Frontal cortex (tissue), 4 donors: Measurements from ENCODE around the gene MRPS25. TPM values are rescaled to one million over a fixed set of nuclear protein-coding genes. Genes with fewer than 3 reads are reported as not detected.

Experiments
- DNase-seq, 2 donors: peaks; one replicate each; pipeline ENCODE4 v3.0.0; 2012; ENCODE audit warnings: low spot score in 2 of 2
- FAIRE-seq: peaks from 2 replicates; lab custom pipeline; 2012; peaks lifted over from hg19 to GRCh38; lab: Jason Lieb, UNC
- total RNA-seq: library from RNA; depleted of rRNA; stranded (reverse); fragments of >200 nt; gene quantifications from one replicate; pipeline ENCODE4 v1.2.3, GENCODE V29; 2014
- donor health status: control.
- donor health status: control.
- donor health status: control.

Gene MRPS25
- total RNA-seq: 15.5 TPM

GRCh38 chr3:15064835-15065549, at the start of gene MRPS25:
Gene MRPS25 (minus strand): TSS chr3:15065315. CDS start chr3:15065194, 121 bp downstream.
- DNase-seq (peak; percentile 89 to 93), FAIRE-seq (no peak)

GRCh38 chr3:15113884-15114283, 48.8 kb upstream of the MRPS25 start:
- DNase-seq (no peak), FAIRE-seq (no peak)

GRCh38 chr3:15113471-15113870, 48.4 kb upstream of the MRPS25 start:
- FAIRE-seq (no peak), DNase-seq (no peak)

GRCh38 chr3:15112011-15112410, 46.9 kb upstream of the MRPS25 start:
- FAIRE-seq (no peak), DNase-seq (no peak)

- no peak for FAIRE-seq
- no peak for DNase-seq
Observed at GRCh38 chr3:15110206-15110605, 45.1 kb upstream of the MRPS25 start.

- no peak for FAIRE-seq
Observed at GRCh38 chr3:15108869-15109268, 43.8 kb upstream of the MRPS25 start.

GRCh38 chr3:15108082-15108545, 43.0 kb upstream of the MRPS25 start:
- FAIRE-seq (no peak), DNase-seq (peak; percentile 61 to 81)

More at GRCh38 chr3:15108869-15109268, 43.8 kb upstream of the MRPS25 start:
- no peak for DNase-seq

- no peak for DNase-seq
Observed at GRCh38 chr3:15107075-15107947, 42.2 kb upstream of the MRPS25 start.

GRCh38 chr3:15102836-15103235, 37.7 kb upstream of the MRPS25 start:
- DNase-seq: no peak
- FAIRE-seq: no peak

More at GRCh38 chr3:15107075-15107947, 42.2 kb upstream of the MRPS25 start:
- FAIRE-seq: no peak

GRCh38 chr3:15102256-15102655, 37.1 kb upstream of the MRPS25 start:
- no peak for FAIRE-seq
- DNase-seq: peak in 1 of 2 donors; percentile 40

- no peak for FAIRE-seq
Observed at GRCh38 chr3:15099364-15100098, 34.4 kb upstream of the MRPS25 start.

GRCh38 chr3:15098503-15099363, 33.6 kb upstream of the MRPS25 start, which contains the start of gene RBSN:
Gene RBSN (minus strand): TSS chr3:15099148. CDS start chr3:15096120, 3,028 bp downstream.
- DNase-seq: peak; percentile 78 to 85
- no peak for FAIRE-seq

More at GRCh38 chr3:15099364-15100098, 34.4 kb upstream of the MRPS25 start:
- no peak for DNase-seq

- FAIRE-seq: no peak
- no peak for DNase-seq
Observed at GRCh38 chr3:15097891-15098290, 32.8 kb upstream of the MRPS25 start.

- DNase-seq: no peak
- FAIRE-seq: no peak
Observed at GRCh38 chr3:15096046-15096445, 30.9 kb upstream of the MRPS25 start.

- no peak for DNase-seq
Observed at GRCh38 chr3:15094187-15094875, 29.2 kb upstream of the MRPS25 start.

GRCh38 chr3:15092686-15093085, 27.6 kb upstream of the MRPS25 start:
- FAIRE-seq (no peak), DNase-seq (no peak)

More at GRCh38 chr3:15094187-15094875, 29.2 kb upstream of the MRPS25 start:
- no peak for FAIRE-seq

GRCh38 chr3:15091575-15091974, 26.5 kb upstream of the MRPS25 start:
- no peak for FAIRE-seq
- DNase-seq: no peak

GRCh38 chr3:15089201-15089600, 24.1 kb upstream of the MRPS25 start:
- no peak for FAIRE-seq
- no peak for DNase-seq
